Uterus (tissue), 2 donors: ENCODE measurements around the gene SLC25A25.

ENCODE experiments used
- POLR2A ChIP-seq, 2 donors: fragments of 450-650 bp; IDR thresholded peaks; one replicate each; pipeline ENCODE4 v1.6.1; 2016; ENCODE audit warnings: antibody characterized with exemption in 2 of 2, mild to moderate bottlenecking in 1 of 2, moderate library complexity in 1 of 2
- TF ChIP-seq, protein P1 (sequence below), 4 experiments: fragments of 200-600 bp in 2 of 4; fragments of 450-650 bp in 2 of 4; sonication (generic) in 2 of 4; IDR thresholded peaks; one replicate each; pipeline ENCODE4 v1.5.1; 2016 to 2019; ENCODE audit warnings: antibody characterized with exemption in 4 of 4, mild to moderate bottlenecking in 2 of 4, moderate library complexity in 1 of 4

DNA sequence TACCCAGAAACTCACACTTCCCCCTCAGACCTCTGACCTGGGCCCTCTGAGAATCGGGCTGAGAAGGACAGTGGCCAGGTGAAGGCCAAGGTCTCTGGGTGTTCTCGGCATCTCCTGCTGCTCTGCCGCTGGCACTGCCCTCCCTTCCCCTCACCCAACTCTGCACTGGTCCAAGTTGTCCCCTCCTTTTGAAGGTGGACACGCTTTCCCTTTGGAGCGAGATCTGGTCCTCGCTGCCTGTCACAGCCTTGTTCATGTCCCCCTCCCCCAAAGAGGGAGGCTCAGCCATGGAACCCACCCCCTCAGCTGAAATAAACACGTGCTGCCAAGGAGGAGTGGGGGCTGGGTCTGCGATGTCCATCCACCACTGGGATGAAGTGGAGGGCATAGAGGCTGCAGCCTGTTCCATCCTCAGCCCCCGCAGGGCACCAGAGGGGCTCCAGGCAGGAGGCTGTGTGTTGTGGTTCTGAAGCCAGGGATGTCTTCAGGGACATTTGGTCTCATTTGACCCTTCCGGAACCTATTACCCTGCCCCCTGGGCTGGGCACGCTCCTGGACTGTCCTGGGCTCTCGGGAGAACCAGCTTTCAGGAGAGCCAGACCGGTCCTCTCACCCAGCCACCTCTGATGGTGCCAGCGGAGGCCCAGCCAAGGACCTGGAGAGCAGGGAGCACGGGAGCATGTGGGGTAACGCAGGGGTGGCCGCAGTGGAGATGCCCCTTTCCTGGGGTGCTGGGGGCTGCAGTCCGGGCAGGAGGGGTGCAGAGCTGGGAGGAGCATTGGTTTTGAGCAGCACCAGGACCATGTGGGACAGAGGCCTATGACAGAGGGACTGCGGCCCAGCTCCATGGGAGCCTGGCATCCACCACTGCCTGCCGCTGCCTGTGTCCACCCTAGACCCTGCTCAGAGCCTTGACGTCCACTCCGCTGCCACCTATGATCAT, 76.5 kb downstream of the SLC25A25 start:
- TF ChIP-seq, protein P1, sequence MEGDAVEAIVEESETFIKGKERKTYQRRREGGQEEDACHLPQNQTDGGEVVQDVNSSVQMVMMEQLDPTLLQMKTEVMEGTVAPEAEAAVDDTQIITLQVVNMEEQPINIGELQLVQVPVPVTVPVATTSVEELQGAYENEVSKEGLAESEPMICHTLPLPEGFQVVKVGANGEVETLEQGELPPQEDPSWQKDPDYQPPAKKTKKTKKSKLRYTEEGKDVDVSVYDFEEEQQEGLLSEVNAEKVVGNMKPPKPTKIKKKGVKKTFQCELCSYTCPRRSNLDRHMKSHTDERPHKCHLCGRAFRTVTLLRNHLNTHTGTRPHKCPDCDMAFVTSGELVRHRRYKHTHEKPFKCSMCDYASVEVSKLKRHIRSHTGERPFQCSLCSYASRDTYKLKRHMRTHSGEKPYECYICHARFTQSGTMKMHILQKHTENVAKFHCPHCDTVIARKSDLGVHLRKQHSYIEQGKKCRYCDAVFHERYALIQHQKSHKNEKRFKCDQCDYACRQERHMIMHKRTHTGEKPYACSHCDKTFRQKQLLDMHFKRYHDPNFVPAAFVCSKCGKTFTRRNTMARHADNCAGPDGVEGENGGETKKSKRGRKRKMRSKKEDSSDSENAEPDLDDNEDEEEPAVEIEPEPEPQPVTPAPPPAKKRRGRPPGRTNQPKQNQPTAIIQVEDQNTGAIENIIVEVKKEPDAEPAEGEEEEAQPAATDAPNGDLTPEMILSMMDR (IDR thresholded peaks at IDR 0.05) = no peak
- TF ChIP-seq POLR2A (IDR thresholded peaks at IDR 0.05) = no peak
